K562 (cell line): ENCODE measurements around the gene BZW1. TPM values are rescaled to one million over a fixed set of nuclear protein-coding genes. Genes with fewer than 3 reads are reported as not detected.

Experiments used
- CCAR2 ChIP-seq: fragments of 200-400 bp; formaldehyde crosslinking; IDR thresholded peaks from 2 replicates; pipeline ENCODE4 v1.6.1; 2017; ENCODE audit warnings: mild to moderate bottlenecking, low read depth, low read length
- CREB1 ChIP-seq, 2 experiments: sonication (generic) in 1 of 2; formaldehyde crosslinking in 1 of 2; IDR thresholded peaks; 2 replicates each; pipeline versions ENCODE4 v1.6.1 to v1.8.0; 2012 to 2022; ENCODE audit warnings: inconsistent platforms in 1 of 2, mild to moderate bottlenecking in 1 of 2, missing genetic modification reagents in 1 of 2, moderate library complexity in 1 of 2
- CREM ChIP-seq: IDR thresholded peaks from 2 replicates; pipeline ENCODE4 v1.6.1; 2014; ENCODE audit warnings: antibody characterized with exemption, low read depth
- ESRRA ChIP-seq: fragments of 450-650 bp; IDR thresholded peaks from 2 replicates; pipeline ENCODE4 v1.6.1; 2014; ENCODE audit warnings: low read depth, mild to moderate bottlenecking, moderate library complexity, borderline replicate concordance
- KAT2B ChIP-seq: IDR thresholded peaks from one replicate; pipeline ENCODE4 v1.6.1; 2012; ENCODE audit warnings: low read depth, mild to moderate bottlenecking, control low read depth, inconsistent platforms, low read length, moderate library complexity
- NCOA2 ChIP-seq, 2 experiments: fragments of 450-650 bp; IDR thresholded peaks; 2 replicates each; pipeline ENCODE4 v1.6.1; 2018; ENCODE audit warnings: mild to moderate bottlenecking in 2 of 2, moderate library complexity in 1 of 2; ENCODE audit not compliant: partially characterized antibody in 2 of 2
- NKRF ChIP-seq: fragments of 450-650 bp; IDR thresholded peaks from 2 replicates; pipeline ENCODE4 v1.6.1; 2016; ENCODE audit warnings: borderline replicate concordance
- NONO ChIP-seq, 2 experiments: fragments of 200-400 bp in 1 of 2; fragments of 450-650 bp in 1 of 2; formaldehyde crosslinking in 1 of 2; IDR thresholded peaks; 2 replicates each; pipeline ENCODE4 v1.6.1; 2017; ENCODE audit warnings: low read depth in 2 of 2, mild to moderate bottlenecking in 2 of 2, moderate library complexity in 2 of 2, low read length in 1 of 2
- PRMT5 ChIP-seq: sonication (generic); formaldehyde crosslinking; IDR thresholded peaks from 2 replicates; pipeline ENCODE4 v1.5.0; 2020; ENCODE audit warnings: missing genetic modification reagents
- SIN3B ChIP-seq: fragments of 450-650 bp; IDR thresholded peaks from 2 replicates; pipeline ENCODE4 v1.6.1; 2017; ENCODE audit warnings: low read depth, mild to moderate bottlenecking, moderate library complexity
- SNRNP70 ChIP-seq: fragments of 200-400 bp; formaldehyde crosslinking; optimal IDR thresholded peaks from 2 replicates; pipeline ENCODE3; 2017; ENCODE audit warnings: low read depth, low read length
- SOX6 ChIP-seq: fragments of 450-650 bp; IDR thresholded peaks from 2 replicates; pipeline ENCODE4 v1.6.1; 2014; ENCODE audit warnings: mild to moderate bottlenecking
- TAF7 ChIP-seq: fragments of 450-650 bp; IDR thresholded peaks from 2 replicates; pipeline ENCODE4 v1.6.1; 2016; ENCODE audit warnings: missing genetic modification characterization, missing compliant biosample characterization
- TCF3 ChIP-seq: sonication (generic); formaldehyde crosslinking; IDR thresholded peaks from 2 replicates; pipeline ENCODE4 v1.4.0; 2020; ENCODE audit warnings: mild to moderate bottlenecking, missing genetic modification reagents
- ZNF561 ChIP-seq: fragments of 450-650 bp; formaldehyde crosslinking; conservative IDR thresholded peaks from 2 replicates; pipeline ENCODE4 v1.4.0; 2020; ENCODE audit warnings: mild to moderate bottlenecking, moderate library complexity
- polyA plus RNA-seq, 8 experiments: library from polyadenylated mRNA; depleted of rRNA in 4 of 8; stranded (reverse) in 5 of 8; unstranded in 3 of 8; fragments of >200 nt; fragmentation: Nextera tagmentation in 2 of 8; fragmentation: Illumina TruSeq in 1 of 8; extraction: Ambion mirVana in 2 of 8; extraction: Trizol in 1 of 8; gene quantifications; 2 replicates each; pipeline versions ENCODE4 v1.2.1 to v1.2.3, GENCODE V29; 2011 to 2014; ENCODE audit warnings: inconsistent platforms in 1 of 8, missing spikeins in 1 of 8
- total RNA-seq, 7 experiments: library from RNA; depleted of rRNA in 6 of 7; stranded (reverse); fragments of >200 nt in 6 of 7; fragmentation: Illumina TruSeq in 2 of 7; extraction: Trizol in 2 of 7; gene quantifications; 2 replicates each; pipeline versions ENCODE4 v1.2.1 to v1.2.3, GENCODE V29; 2011 to 2021; ENCODE audit warnings: low replicate concordance in 1 of 7
- TF ChIP-seq, protein P1 (sequence below): sonication (generic); formaldehyde crosslinking; IDR thresholded peaks from 2 replicates; pipeline ENCODE4 v1.8.0; 2023; ENCODE audit warnings: missing genetic modification reagents, mild to moderate bottlenecking, borderline replicate concordance
- TF ChIP-seq, protein P2 (sequence below): sonication (generic); formaldehyde crosslinking; IDR thresholded peaks from 2 replicates; pipeline ENCODE4 v1.8.1; 2022; ENCODE audit warnings: missing genetic modification reagents

The BZW1 gene
- total and polyA plus RNA-seq, 9 of the 15 experiments (the other 6 are each of a cell fraction or from before 2014, with no cell fraction given) = 110 to 244 (median 198) TPM

DNA sequence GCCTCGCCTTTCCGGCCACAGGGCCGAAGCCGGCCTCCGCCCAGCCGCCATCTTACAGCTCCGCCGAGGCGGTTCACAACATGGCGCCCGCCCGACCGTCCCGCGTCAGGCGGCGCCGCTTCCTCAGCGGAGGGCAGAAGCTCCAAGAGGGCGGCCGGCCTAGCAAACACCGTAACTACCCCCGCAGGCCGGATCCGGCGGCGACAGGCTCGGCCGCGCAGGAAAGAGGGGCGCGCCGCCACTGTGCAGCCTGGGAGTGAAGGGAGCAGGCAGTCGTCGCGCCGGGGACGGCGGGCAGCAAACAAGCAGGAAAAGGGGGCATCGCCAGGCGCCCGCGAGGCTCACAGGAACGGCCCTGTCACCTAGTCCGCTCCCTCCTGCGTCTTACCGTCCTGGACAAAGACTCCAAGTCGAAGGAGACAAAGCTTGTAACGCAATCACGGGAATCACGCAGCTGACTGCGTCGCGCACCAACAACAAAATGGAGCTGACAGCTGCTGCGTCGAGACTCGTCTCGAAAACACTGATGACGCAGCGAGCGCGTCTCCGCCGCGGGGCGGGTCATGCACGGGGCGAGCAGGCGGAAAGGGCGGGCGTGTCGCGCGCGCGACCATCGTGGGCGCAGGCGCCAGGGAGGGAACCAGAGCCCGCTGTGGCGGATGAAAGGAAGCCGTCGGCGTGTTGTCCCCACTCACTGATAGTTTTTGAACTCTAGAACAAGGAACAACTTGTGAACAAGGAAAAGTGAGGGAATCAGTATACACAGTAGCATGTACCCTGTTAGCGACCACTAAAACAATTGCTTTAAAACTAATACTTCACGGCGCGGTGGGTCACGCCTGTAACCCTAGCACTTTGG is 52.7 kb downstream of the BZW1 start, which contains the start of gene CLK1 (continued):
- TF ChIP-seq, protein P1, sequence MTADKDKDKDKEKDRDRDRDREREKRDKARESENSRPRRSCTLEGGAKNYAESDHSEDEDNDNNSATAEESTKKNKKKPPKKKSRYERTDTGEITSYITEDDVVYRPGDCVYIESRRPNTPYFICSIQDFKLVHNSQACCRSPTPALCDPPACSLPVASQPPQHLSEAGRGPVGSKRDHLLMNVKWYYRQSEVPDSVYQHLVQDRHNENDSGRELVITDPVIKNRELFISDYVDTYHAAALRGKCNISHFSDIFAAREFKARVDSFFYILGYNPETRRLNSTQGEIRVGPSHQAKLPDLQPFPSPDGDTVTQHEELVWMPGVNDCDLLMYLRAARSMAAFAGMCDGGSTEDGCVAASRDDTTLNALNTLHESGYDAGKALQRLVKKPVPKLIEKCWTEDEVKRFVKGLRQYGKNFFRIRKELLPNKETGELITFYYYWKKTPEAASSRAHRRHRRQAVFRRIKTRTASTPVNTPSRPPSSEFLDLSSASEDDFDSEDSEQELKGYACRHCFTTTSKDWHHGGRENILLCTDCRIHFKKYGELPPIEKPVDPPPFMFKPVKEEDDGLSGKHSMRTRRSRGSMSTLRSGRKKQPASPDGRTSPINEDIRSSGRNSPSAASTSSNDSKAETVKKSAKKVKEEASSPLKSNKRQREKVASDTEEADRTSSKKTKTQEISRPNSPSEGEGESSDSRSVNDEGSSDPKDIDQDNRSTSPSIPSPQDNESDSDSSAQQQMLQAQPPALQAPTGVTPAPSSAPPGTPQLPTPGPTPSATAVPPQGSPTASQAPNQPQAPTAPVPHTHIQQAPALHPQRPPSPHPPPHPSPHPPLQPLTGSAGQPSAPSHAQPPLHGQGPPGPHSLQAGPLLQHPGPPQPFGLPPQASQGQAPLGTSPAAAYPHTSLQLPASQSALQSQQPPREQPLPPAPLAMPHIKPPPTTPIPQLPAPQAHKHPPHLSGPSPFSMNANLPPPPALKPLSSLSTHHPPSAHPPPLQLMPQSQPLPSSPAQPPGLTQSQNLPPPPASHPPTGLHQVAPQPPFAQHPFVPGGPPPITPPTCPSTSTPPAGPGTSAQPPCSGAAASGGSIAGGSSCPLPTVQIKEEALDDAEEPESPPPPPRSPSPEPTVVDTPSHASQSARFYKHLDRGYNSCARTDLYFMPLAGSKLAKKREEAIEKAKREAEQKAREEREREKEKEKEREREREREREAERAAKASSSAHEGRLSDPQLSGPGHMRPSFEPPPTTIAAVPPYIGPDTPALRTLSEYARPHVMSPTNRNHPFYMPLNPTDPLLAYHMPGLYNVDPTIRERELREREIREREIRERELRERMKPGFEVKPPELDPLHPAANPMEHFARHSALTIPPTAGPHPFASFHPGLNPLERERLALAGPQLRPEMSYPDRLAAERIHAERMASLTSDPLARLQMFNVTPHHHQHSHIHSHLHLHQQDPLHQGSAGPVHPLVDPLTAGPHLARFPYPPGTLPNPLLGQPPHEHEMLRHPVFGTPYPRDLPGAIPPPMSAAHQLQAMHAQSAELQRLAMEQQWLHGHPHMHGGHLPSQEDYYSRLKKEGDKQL = no peak; the same call in 1 of the 2 replicates
- TF ChIP-seq CREB1 (IDR thresholded peaks at IDR 0.05) (peak; percentile 96), CREB1 (CRISPR knock-in tag; IDR thresholded peaks at IDR 0.05) (peak; percentile 94), SNRNP70 (no peak), TAF7 (peak; percentile 89), PRMT5 (CRISPR knock-in tag) (no peak), NONO (IDR thresholded peaks at IDR 0.05; ENCODE audit: low read depth in 2 of 2, low read length in 1 of 2) (peak in 1 of 2 experiments; percentile 59; a peak in 2 of 4 replicates), ZNF561 (no peak), NCOA2 (IDR thresholded peaks at IDR 0.05; ENCODE audit: partially characterized antibody in 2 of 2) (no peak), KAT2B (no peak), SIN3B (0 out of 2 replicates have a peak, but pooled peaks have one; percentile 34), ESRRA (peak; percentile 45; the same call in 1 of the 2 replicates), CCAR2 (no peak), TCF3 (peak; percentile 21), NKRF (peak; percentile 70; the same call in 1 of the 2 replicates), SOX6 (0 out of 2 replicates have a peak, but pooled peaks have one; percentile 27), CREM (peak; percentile 97)
- TF ChIP-seq, protein P2, sequence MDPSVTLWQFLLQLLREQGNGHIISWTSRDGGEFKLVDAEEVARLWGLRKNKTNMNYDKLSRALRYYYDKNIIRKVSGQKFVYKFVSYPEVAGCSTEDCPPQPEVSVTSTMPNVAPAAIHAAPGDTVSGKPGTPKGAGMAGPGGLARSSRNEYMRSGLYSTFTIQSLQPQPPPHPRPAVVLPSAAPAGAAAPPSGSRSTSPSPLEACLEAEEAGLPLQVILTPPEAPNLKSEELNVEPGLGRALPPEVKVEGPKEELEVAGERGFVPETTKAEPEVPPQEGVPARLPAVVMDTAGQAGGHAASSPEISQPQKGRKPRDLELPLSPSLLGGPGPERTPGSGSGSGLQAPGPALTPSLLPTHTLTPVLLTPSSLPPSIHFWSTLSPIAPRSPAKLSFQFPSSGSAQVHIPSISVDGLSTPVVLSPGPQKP (CRISPR knock-in tag) = no peak
